Large intestine (tissue), 12 donors: Measurements from ENCODE around the gene IL12A. TPM values are rescaled to one million over a fixed set of nuclear protein-coding genes. Genes with fewer than 3 reads are reported as not detected.

Experiments used
- DNase-seq, 2 donors: peaks; one replicate each; pipeline versions ENCODE4 v3.0.0 to v3.0.0-alpha.2; 2013
- H3K27ac ChIP-seq: one replicate; pipeline ENCODE4 v1.5.1; 2013; ENCODE audit warnings: low read length
- H3K27me3 ChIP-seq: 2 replicates; pipeline ENCODE4 v1.6.1; 2013; ENCODE audit warnings: low read length; ENCODE audit not compliant: control insufficient read depth, insufficient read depth
- H3K36me3 ChIP-seq: 2 replicates; pipeline ENCODE4 v1.6.1; 2013; ENCODE audit warnings: low read length; ENCODE audit not compliant: control insufficient read depth, insufficient read depth
- H3K4me1 ChIP-seq: one replicate; pipeline ENCODE4 v1.6.1; 2013; ENCODE audit warnings: low read length; ENCODE audit not compliant: control insufficient read depth, insufficient read depth
- H3K4me3 ChIP-seq: one replicate; pipeline ENCODE4 v1.5.1; 2013; ENCODE audit warnings: low read length
- H3K9me3 ChIP-seq: one replicate; pipeline ENCODE4 v1.6.1; 2013; ENCODE audit warnings: mild to moderate bottlenecking, low read depth, low read length, moderate library complexity; ENCODE audit not compliant: control insufficient read depth
- WGBS: methylation state at CpG from one replicate; pipeline ENCODE4 v1.1.5; 2013; ENCODE audit warnings: low lambda C conversion rate; ENCODE audit not compliant: insufficient coverage; 5-methylcytosine and 5-hydroxymethylcytosine counted together
- long read RNA-seq, 11 donors: transcript quantifications; one replicate each; lab custom pipeline, GENCODE V29; 2026
- polyA plus RNA-seq: library from polyadenylated mRNA; unstranded; fragments of 120-200 nt; gene quantifications from one replicate; pipeline ENCODE4 v1.2.1, GENCODE V29; 2013

The IL12A gene
- 2.8 TPM for polyA plus RNA-seq
- long read RNA-seq, donor 1: 0 reads
- long read RNA-seq, donor 2, partial matches to known transcripts: 0 of 1 reads
- long read RNA-seq, donor 2, other reads (novel, unspliced or antisense): 0 of 1 reads
- long read RNA-seq, donor 3: 0 reads
- long read RNA-seq, donor 4, partial matches to known transcripts: 0 of 1 reads
- long read RNA-seq, donor 4, other reads (novel, unspliced or antisense): 0 of 1 reads
- long read RNA-seq, donor 5: 0 reads
- long read RNA-seq, donor 6, partial matches to known transcripts: 0 of 1 reads
- long read RNA-seq, donor 6, other reads (novel, unspliced or antisense): 0 of 1 reads
- long read RNA-seq, donor 7: 0 reads
- long read RNA-seq, donor 8, partial matches to known transcripts: 0 of 1 reads
- long read RNA-seq, donor 8, other reads (novel, unspliced or antisense): 0 of 1 reads
- long read RNA-seq, donor 9: 0 reads
- long read RNA-seq, donor 10, partial matches to known transcripts: 0 of 1 reads
- long read RNA-seq, donor 10, other reads (novel, unspliced or antisense): 0 of 1 reads
- long read RNA-seq, donor 11: 0 reads

GRCh38 chr3:159988617-159989271 is at the start of gene IL12A:
Gene IL12A, plus strand, starts transcription at chr3:159988835.
- no peaks in the 10 kb centered on the region for H3K9me3 ChIP-seq
- no CpG with 5 or more reads among the region's 54 CpGs for WGBS
- DNase-seq: peak; percentile 75 to 83
- H3K36me3 ChIP-seq: peaks cover under 1% of the 10 kb centered on the region
- H3K4me1 ChIP-seq: peaks cover 11% of the 10 kb centered on the region
- no peaks in the 10 kb centered on the region for H3K27me3 ChIP-seq
- H3K27ac ChIP-seq: peak within 1 kb of the TSS; percentile 22
- peak within 1 kb of the TSS; percentile 71 for H3K4me3 ChIP-seq

- H3K27me3 ChIP-seq: no peaks in the 10 kb centered on the region
- no peak overlapping the region for H3K27ac ChIP-seq
- H3K36me3 ChIP-seq: no peaks in the 10 kb centered on the region
- peak in 1 of 2 donors; percentile 22 for DNase-seq
- no peaks in the 10 kb centered on the region for H3K9me3 ChIP-seq
- no peaks in the 10 kb centered on the region for H3K4me1 ChIP-seq
- no CpG with 5 or more reads among the region's 6 CpGs for WGBS
- H3K4me3 ChIP-seq: no peak overlapping the region
Measured at GRCh38 chr3:159941038-159942000, 47.3 kb upstream of the IL12A start.

GRCh38 chr3:159944781-159945180 is 43.9 kb upstream of the IL12A start:
- no peak for DNase-seq
- Histone ChIP-seq H3K9me3 (no peaks in the 10 kb centered on the region), H3K4me3 (no peak overlapping the region), H3K36me3 (no peaks in the 10 kb centered on the region), H3K4me1 (no peaks in the 10 kb centered on the region), H3K27ac (no peak overlapping the region), H3K27me3 (no peaks in the 10 kb centered on the region)
- WGBS: 100% methylated on average over 1 of the region's 1 CpG

GRCh38 chr3:159945930-159946329 is 42.7 kb upstream of the IL12A start:
- Histone ChIP-seq H3K27me3 (no peaks in the 10 kb centered on the region), H3K4me3 (no peak overlapping the region), H3K4me1 (no peaks in the 10 kb centered on the region), H3K36me3 (no peaks in the 10 kb centered on the region), H3K27ac (no peak overlapping the region), H3K9me3 (no peaks in the 10 kb centered on the region)
- no peak for DNase-seq
- no CpG with 5 or more reads among the region's 2 CpGs for WGBS

GRCh38 chr3:159947220-159947619 is 41.4 kb upstream of the IL12A start:
- H3K36me3 ChIP-seq: no peaks in the 10 kb centered on the region
- H3K4me3 ChIP-seq: no peak overlapping the region
- no peaks in the 10 kb centered on the region for H3K27me3 ChIP-seq
- no peak overlapping the region for H3K27ac ChIP-seq
- no peaks in the 10 kb centered on the region for H3K4me1 ChIP-seq
- H3K9me3 ChIP-seq: no peaks in the 10 kb centered on the region
- DNase-seq: no peak

- H3K27ac ChIP-seq: no peak overlapping the region
- H3K27me3 ChIP-seq: no peaks in the 10 kb centered on the region
- H3K4me3 ChIP-seq: no peak overlapping the region
- no peaks in the 10 kb centered on the region for H3K9me3 ChIP-seq
- H3K36me3 ChIP-seq: no peaks in the 10 kb centered on the region
- DNase-seq: no peak
- WGBS: 80% methylated on average over 1 of the region's 5 CpGs
- H3K4me1 ChIP-seq: no peaks in the 10 kb centered on the region
Measured at GRCh38 chr3:159948429-159949144, 40.0 kb upstream of the IL12A start.

- Histone ChIP-seq H3K27ac (no peak overlapping the region), H3K27me3 (no peaks in the 10 kb centered on the region), H3K4me1 (no peaks in the 10 kb centered on the region), H3K36me3 (no peaks in the 10 kb centered on the region), H3K4me3 (no peak overlapping the region), H3K9me3 (no peaks in the 10 kb centered on the region)
- WGBS: no CpG with 5 or more reads among the region's 3 CpGs
- DNase-seq: no peak
Measured at GRCh38 chr3:159950156-159950898, 38.3 kb upstream of the IL12A start.

- H3K4me3 ChIP-seq: no peak overlapping the region
Measured at GRCh38 chr3:159951540-159951939, 37.1 kb upstream of the IL12A start.

GRCh38 chr3:159953325-159954085 is 35.1 kb upstream of the IL12A start:
- Histone ChIP-seq H3K27ac (no peak overlapping the region), H3K4me3 (no peak overlapping the region), H3K36me3 (no peaks in the 10 kb centered on the region), H3K9me3 (no peaks in the 10 kb centered on the region), H3K27me3 (no peaks in the 10 kb centered on the region), H3K4me1 (no peaks in the 10 kb centered on the region)
- 63% methylated on average over 1 of the region's 2 CpGs for WGBS
- DNase-seq: no peak

More at GRCh38 chr3:159951540-159951939, 37.1 kb upstream of the IL12A start:
- Histone ChIP-seq H3K9me3 (no peaks in the 10 kb centered on the region), H3K4me1 (no peaks in the 10 kb centered on the region), H3K27ac (no peak overlapping the region), H3K36me3 (no peaks in the 10 kb centered on the region), H3K27me3 (no peaks in the 10 kb centered on the region)
- WGBS: no CpG with 5 or more reads among the region's 2 CpGs
- DNase-seq: no peak
